GM21786 (cell line): Measurements from ENCODE around the gene MASP1.
A peak's percentile ranks its signal among the peaks of the same experiment; 100 is the strongest.

ENCODE experiments used
- ATAC-seq: cut with Tn5 transposase; IDR thresholded peaks from one replicate; pipeline ENCODE4 v1.9.1; 2021; ENCODE audit not compliant: unreplicated experiment

Gene MASP1

GRCh38 chr3:187196573-187197334 is 94.8 kb downstream of the MASP1 start:
- ATAC-seq = no peak

GRCh38 chr3:187193181-187193580 is 98.4 kb downstream of the MASP1 start:
- ATAC-seq = no peak

GRCh38 chr3:187191271-187191670 is 100.3 kb downstream of the MASP1 start:
- ATAC-seq = no peak

- ATAC-seq = no peak
Observed at GRCh38 chr3:187188931-187189330, 102.6 kb downstream of the MASP1 start.

GRCh38 chr3:187186801-187187421 is 104.6 kb downstream of the MASP1 start:
- ATAC-seq = peak; percentile 42

GRCh38 chr3:187186375-187186774 is 105.2 kb downstream of the MASP1 start:
- ATAC-seq = no peak

GRCh38 chr3:187185759-187186158 is 105.8 kb downstream of the MASP1 start:
- no peak for ATAC-seq
